ENCODE results near the gene KCNIP3.

Gene KCNIP3

GRCh38 chr2:95350774-95351597 is 53.8 kb downstream of the KCNIP3 start:
- DNase-seq = no peak
- Histone ChIP-seq H3K9me3 (ENCODE audit: insufficient read depth, low read length, severe bottlenecking) (no peaks in the 10 kb centered on the region), H2AFZ (ENCODE audit: low read depth, low read length) (no peak overlapping the region), H3K27ac (ENCODE audit: low read length) (no peak overlapping the region), H3K36me3 (ENCODE audit: insufficient read depth, low read length) (no peaks in the 10 kb centered on the region), H3K79me2 (ENCODE audit: insufficient read depth, low read length) (no peaks in the 10 kb centered on the region), H3K9ac (ENCODE audit: low read depth, low read length) (no peak overlapping the region), H4K20me1 (ENCODE audit: insufficient read depth, low read length) (no peaks in the 10 kb centered on the region), H3K4me1 (ENCODE audit: insufficient read depth, low read length) (no peaks in the 10 kb centered on the region), H3K27me3 (ENCODE audit: insufficient read depth, low read length, poor library complexity) (no peaks in the 10 kb centered on the region), H3K4me3 (ENCODE audit: low read depth in 1 of 2, low read length in 2 of 2) (no peak overlapping the region), H3K4me2 (ENCODE audit: insufficient read depth, low read length) (no peak overlapping the region)
- ATAC-seq (ENCODE audit: insufficient read depth, low read depth) = no peak
- TF ChIP-seq, protein P1, sequence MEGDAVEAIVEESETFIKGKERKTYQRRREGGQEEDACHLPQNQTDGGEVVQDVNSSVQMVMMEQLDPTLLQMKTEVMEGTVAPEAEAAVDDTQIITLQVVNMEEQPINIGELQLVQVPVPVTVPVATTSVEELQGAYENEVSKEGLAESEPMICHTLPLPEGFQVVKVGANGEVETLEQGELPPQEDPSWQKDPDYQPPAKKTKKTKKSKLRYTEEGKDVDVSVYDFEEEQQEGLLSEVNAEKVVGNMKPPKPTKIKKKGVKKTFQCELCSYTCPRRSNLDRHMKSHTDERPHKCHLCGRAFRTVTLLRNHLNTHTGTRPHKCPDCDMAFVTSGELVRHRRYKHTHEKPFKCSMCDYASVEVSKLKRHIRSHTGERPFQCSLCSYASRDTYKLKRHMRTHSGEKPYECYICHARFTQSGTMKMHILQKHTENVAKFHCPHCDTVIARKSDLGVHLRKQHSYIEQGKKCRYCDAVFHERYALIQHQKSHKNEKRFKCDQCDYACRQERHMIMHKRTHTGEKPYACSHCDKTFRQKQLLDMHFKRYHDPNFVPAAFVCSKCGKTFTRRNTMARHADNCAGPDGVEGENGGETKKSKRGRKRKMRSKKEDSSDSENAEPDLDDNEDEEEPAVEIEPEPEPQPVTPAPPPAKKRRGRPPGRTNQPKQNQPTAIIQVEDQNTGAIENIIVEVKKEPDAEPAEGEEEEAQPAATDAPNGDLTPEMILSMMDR (IDR thresholded peaks at IDR 0.05; ENCODE audit: borderline replicate concordance, extremely low read depth, low read length, poor library complexity, severe bottlenecking) = no peak
- no peak for TF ChIP-seq EZH2 (IDR thresholded peaks at IDR 0.05; ENCODE audit: borderline replicate concordance, low read depth, low read length, severe bottlenecking)

GRCh38 chr2:95351598-95351915 is 54.4 kb downstream of the KCNIP3 start:
- ATAC-seq (ENCODE audit: insufficient read depth, low read depth) = no peak
- H3K27me3 ChIP-seq (ENCODE audit: insufficient read depth, low read length, poor library complexity) = no peaks in the 10 kb centered on the region
- no peaks in the 10 kb centered on the region for H3K79me2 ChIP-seq (ENCODE audit: insufficient read depth, low read length)
- no peaks in the 10 kb centered on the region for H3K4me1 ChIP-seq (ENCODE audit: insufficient read depth, low read length)
- H4K20me1 ChIP-seq (ENCODE audit: insufficient read depth, low read length) = no peaks in the 10 kb centered on the region
- H3K4me2 ChIP-seq (ENCODE audit: insufficient read depth, low read length) = no peak overlapping the region
- H3K4me3 ChIP-seq (ENCODE audit: low read depth in 1 of 2, low read length in 2 of 2) = no peak overlapping the region
- no peaks in the 10 kb centered on the region for H3K36me3 ChIP-seq (ENCODE audit: insufficient read depth, low read length)
- H3K27ac ChIP-seq (ENCODE audit: low read length) = no peak overlapping the region
- no peak for DNase-seq
- H3K9ac ChIP-seq (ENCODE audit: low read depth, low read length) = no peak overlapping the region
- H2AFZ ChIP-seq (ENCODE audit: low read depth, low read length) = no peak overlapping the region
- H3K9me3 ChIP-seq (ENCODE audit: insufficient read depth, low read length, severe bottlenecking) = no peaks in the 10 kb centered on the region
- TF ChIP-seq EZH2 (IDR thresholded peaks at IDR 0.05; ENCODE audit: borderline replicate concordance, low read depth, low read length, severe bottlenecking) = no peak
- TF ChIP-seq, protein P1 (IDR thresholded peaks at IDR 0.05; ENCODE audit: borderline replicate concordance, extremely low read depth, low read length, poor library complexity, severe bottlenecking) = no peak

DNA sequence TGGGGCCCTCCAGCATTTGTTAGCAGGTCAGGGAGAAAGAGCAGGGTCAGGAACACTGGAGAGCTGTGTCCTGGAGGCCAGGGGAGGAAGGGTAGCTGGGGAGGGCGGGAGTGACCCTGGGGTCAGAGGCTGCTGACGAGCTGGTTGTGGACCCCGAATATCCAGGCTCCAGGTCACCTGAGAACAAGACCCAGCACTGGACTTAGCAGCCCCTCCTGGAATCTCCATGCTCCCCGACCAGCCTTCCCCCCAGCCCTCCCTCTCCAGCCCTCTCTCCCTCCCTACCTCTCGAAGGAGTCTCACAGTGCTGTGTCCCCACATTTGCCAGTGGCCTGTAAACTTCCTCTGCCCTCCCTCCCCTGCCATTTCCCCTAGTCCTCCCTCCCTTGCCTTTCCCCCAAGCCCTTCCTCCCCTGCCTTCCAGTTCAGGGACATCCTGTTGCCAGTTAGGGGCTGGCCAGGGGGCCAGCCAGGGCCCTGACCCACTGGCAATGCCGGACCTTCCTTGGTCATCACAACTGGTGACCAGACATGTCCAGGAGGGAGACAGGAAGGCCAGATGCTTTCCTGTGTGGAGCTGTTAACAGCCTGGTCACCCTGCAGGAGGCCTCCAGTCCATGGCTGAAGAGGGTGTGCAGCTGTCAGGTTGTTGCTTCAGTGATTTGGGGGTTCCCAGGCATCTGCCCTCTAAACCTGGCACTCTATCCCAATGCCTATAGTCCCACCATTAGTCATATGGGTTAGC is 55.3 kb downstream of the KCNIP3 start:
- Histone ChIP-seq H3K36me3 (ENCODE audit: insufficient read depth, low read length) (no peaks in the 10 kb centered on the region), H2AFZ (ENCODE audit: low read depth, low read length) (no peak overlapping the region), H3K27me3 (ENCODE audit: insufficient read depth, low read length, poor library complexity) (no peaks in the 10 kb centered on the region), H3K4me1 (ENCODE audit: insufficient read depth, low read length) (no peaks in the 10 kb centered on the region), H3K4me2 (ENCODE audit: insufficient read depth, low read length) (no peak overlapping the region), H3K9me3 (ENCODE audit: insufficient read depth, low read length, severe bottlenecking) (no peaks in the 10 kb centered on the region), H3K4me3 (ENCODE audit: low read depth in 1 of 2, low read length in 2 of 2) (no peak overlapping the region), H4K20me1 (ENCODE audit: insufficient read depth, low read length) (no peaks in the 10 kb centered on the region; the same call in 1 of the 2 replicates), H3K79me2 (ENCODE audit: insufficient read depth, low read length) (no peaks in the 10 kb centered on the region), H3K9ac (ENCODE audit: low read depth, low read length) (no peak overlapping the region), H3K27ac (ENCODE audit: low read length) (no peak overlapping the region)
- no peak for DNase-seq
- no peak for ATAC-seq (ENCODE audit: insufficient read depth, low read depth)
- TF ChIP-seq, protein P1 (IDR thresholded peaks at IDR 0.05; ENCODE audit: borderline replicate concordance, extremely low read depth, low read length, poor library complexity, severe bottlenecking) = no peak
- no peak for TF ChIP-seq EZH2 (IDR thresholded peaks at IDR 0.05; ENCODE audit: borderline replicate concordance, low read depth, low read length, severe bottlenecking)
